Endothelial cell of umbilical vein (primary cell): ENCODE data around the gene AHRR. TPM values are rescaled to one million over a fixed set of nuclear protein-coding genes. Genes with fewer than 3 reads are reported as not detected.

Experiments used
- BruUV-seq: library from RNA; stranded (reverse); fragments of 400-500 nt; replicated peaks from 2 replicates; lab custom pipeline; 2021; lab: Mats Ljungman, UMichigan
- CTCF ChIA-PET: fragments of 300-600, 350-600 bp; sonication (Branson Sonifier 250); formaldehyde crosslinking; loops from one replicate; lab custom pipeline; 2021; ENCODE audit warnings: antibody characterized with exemption, inconsistent platforms; lab: Charles Lee
- POLR2A ChIA-PET: fragments of 300-600, 350-600 bp; sonication (Branson Sonifier 250); formaldehyde crosslinking; loops from one replicate; lab custom pipeline; 2021; ENCODE audit warnings: antibody characterized with exemption, inconsistent platforms; lab: Charles Lee
- DNase-seq: peaks from one replicate; pipeline ENCODE4 v3.0.0-alpha.2; 2011; ENCODE audit warnings: low read depth, low spot score
- FAIRE-seq: peaks from 2 replicates; lab custom pipeline; 2011; peaks lifted over from hg19 to GRCh38; lab: Jason Lieb, UNC
- H2AFZ ChIP-seq: 2 replicates; pipeline ENCODE4 v1.6.0; 2012; ENCODE audit warnings: low read depth, low read length, control low read depth, inconsistent platforms
- H3K27ac ChIP-seq: 2 replicates; pipeline ENCODE4 v1.5.1; 2011; ENCODE audit warnings: low read depth, mild to moderate bottlenecking, control low read depth, low read length, moderate library complexity; ENCODE audit not compliant: insufficient read depth
- H3K27me3 ChIP-seq, 2 experiments: 2 replicates each; pipeline versions ENCODE4 v1.6.0 to v1.6.1; 2011; ENCODE audit warnings: low read length in 2 of 2, mixed read lengths in 1 of 2; ENCODE audit not compliant: control insufficient read depth in 2 of 2, insufficient read depth in 2 of 2
- H3K36me3 ChIP-seq, 2 experiments: 2 replicates in 1 of 2; 3 replicates in 1 of 2; pipeline ENCODE4 v1.5.1; 2011; ENCODE audit warnings: low read length in 2 of 2, mild to moderate bottlenecking in 1 of 2, moderate library complexity in 1 of 2; ENCODE audit not compliant: control insufficient read depth in 2 of 2, insufficient read depth in 2 of 2; ENCODE audit errors: extremely low read depth in 1 of 2
- H3K4me1 ChIP-seq: 3 replicates; pipeline ENCODE4 v1.5.1; 2011; ENCODE audit warnings: mild to moderate bottlenecking, low read length; ENCODE audit not compliant: control insufficient read depth, insufficient read depth; ENCODE audit errors: extremely low read depth
- H3K4me2 ChIP-seq: 2 replicates; pipeline ENCODE4 v1.6.1; 2011; ENCODE audit warnings: low read length, control low read depth, mixed read lengths; ENCODE audit not compliant: insufficient read depth
- H3K4me3 ChIP-seq, 3 experiments: fragments of 200-600 bp in 1 of 3; sonication (generic), shearing (Covaris generic) in 1 of 3; replicated peaks in 1 of 3; 2 replicates each; pipeline ENCODE4 v1.5.1; 2011 to 2016; ENCODE audit warnings: control low read depth in 3 of 3, low read length in 3 of 3, mild to moderate bottlenecking in 2 of 3, inconsistent platforms in 1 of 3, low read depth in 1 of 3, moderate library complexity in 1 of 3; ENCODE audit not compliant: insufficient read depth in 1 of 3
- H3K79me2 ChIP-seq: 2 replicates; pipeline ENCODE4 v1.6.0; 2012; ENCODE audit warnings: low read length, inconsistent platforms; ENCODE audit not compliant: control insufficient read depth, insufficient read depth
- H3K9ac ChIP-seq: replicated peaks from 2 replicates; pipeline ENCODE3; 2011; ENCODE audit warnings: low read length, control low read depth; ENCODE audit not compliant: insufficient read depth; ENCODE audit errors: extremely low read depth
- H3K9me1 ChIP-seq: replicated peaks from 3 replicates; pipeline ENCODE4 v1.6.0; 2011; ENCODE audit warnings: mild to moderate bottlenecking, low read length; ENCODE audit not compliant: control insufficient read depth, insufficient read depth; ENCODE audit errors: extremely low read depth
- H3K9me3 ChIP-seq: replicated peaks from 2 replicates; pipeline ENCODE4 v1.5.1; 2012; ENCODE audit warnings: low read length, inconsistent platforms; ENCODE audit not compliant: control insufficient read depth, insufficient read depth
- H4K20me1 ChIP-seq: replicated peaks from 2 replicates; pipeline ENCODE3; 2011; ENCODE audit warnings: mild to moderate bottlenecking, low read length; ENCODE audit not compliant: control insufficient read depth, insufficient read depth; ENCODE audit errors: extremely low read depth
- EZH2 ChIP-seq: IDR thresholded peaks from 2 replicates; pipeline ENCODE4 v1.6.1; 2012; ENCODE audit warnings: borderline replicate concordance, low read depth, mild to moderate bottlenecking, moderate library complexity, low read length, inconsistent platforms; ENCODE audit not compliant: severe bottlenecking
- FOS ChIP-seq: IDR thresholded peaks from 2 replicates; pipeline ENCODE4 v1.6.1; 2011; ENCODE audit warnings: mild to moderate bottlenecking, low read length, moderate library complexity, borderline replicate concordance; ENCODE audit not compliant: insufficient read depth
- GATA2 ChIP-seq: IDR thresholded peaks from 2 replicates; pipeline ENCODE4 v1.7.0; 2011; ENCODE audit warnings: low read depth, mild to moderate bottlenecking, moderate library complexity, mixed read lengths, low read length; ENCODE audit not compliant: insufficient read length, insufficient read depth
- JUN ChIP-seq: IDR thresholded peaks from 2 replicates; pipeline ENCODE4 v1.6.1; 2011; ENCODE audit warnings: borderline replicate concordance, low read depth; ENCODE audit not compliant: insufficient read length, insufficient read depth
- MYC ChIP-seq: IDR thresholded peaks from one replicate; pipeline ENCODE4 v1.6.1; 2011; ENCODE audit warnings: mild to moderate bottlenecking, low read depth, low read length
- POLR2A ChIP-seq: IDR thresholded peaks from 2 replicates; pipeline ENCODE4 v1.6.1; 2012; ENCODE audit warnings: low read depth, mild to moderate bottlenecking, control low read depth, low read length
- POLR2AphosphoS5 ChIP-seq: IDR thresholded peaks from 2 replicates; pipeline ENCODE4 v1.6.1; 2012; ENCODE audit warnings: low read depth, mild to moderate bottlenecking, control low read depth, low read length, moderate library complexity; ENCODE audit not compliant: insufficient read depth
- dilution Hi-C: fragments of 300-500 bp; cut with MboI; formaldehyde crosslinking; loops from one replicate; pipeline ENCODE4 v1.15.0; 2019; ENCODE audit warnings: low sequenced_read_pairs; ENCODE audit not compliant: extremely low pct_ligation_motif_present
- intact Hi-C: fragments of 100-400 bp; cut with micrococcal nuclease; formaldehyde crosslinking; loops from one replicate; pipeline ENCODE4 v1.10.0; 2022
- polyA plus RNA-seq, 4 experiments: library from polyadenylated mRNA; depleted of rRNA in 3 of 4; stranded (reverse) in 3 of 4; unstranded in 1 of 4; fragments of >200 nt; gene quantifications; 2 replicates each; pipeline versions ENCODE4 v1.2.1 to v1.2.3, GENCODE V29; 2011 to 2012; ENCODE audit warnings: missing spikeins in 1 of 4
- total RNA-seq: library from RNA; stranded (reverse); gene quantifications from 2 replicates; pipeline ENCODE4 v1.2.3, GENCODE V29; 2021
- TF ChIP-seq, protein P1 (sequence below), 2 donors: IDR thresholded peaks; 1 replicate in 1 of 2; 2 replicates in 1 of 2; pipeline ENCODE4 v1.5.1; 2011; ENCODE audit warnings: low read length in 2 of 2, mild to moderate bottlenecking in 2 of 2, moderate library complexity in 2 of 2, control low read depth in 1 of 2, inconsistent platforms in 1 of 2, low read depth in 1 of 2; ENCODE audit not compliant: insufficient read depth in 1 of 2; ENCODE audit errors: extremely low read depth in 1 of 2
- TF ChIP-seq, protein P2 (sequence below): IDR thresholded peaks from 2 replicates; pipeline ENCODE4 v1.6.1; 2011; ENCODE audit not compliant: insufficient read depth, insufficient read length

Gene AHRR
- total and polyA plus RNA-seq, 2 donors (not counting 3 experiments of a cell fraction or from before 2014, with no cell fraction given), result 3.1 to 7.3 TPM

DNA sequence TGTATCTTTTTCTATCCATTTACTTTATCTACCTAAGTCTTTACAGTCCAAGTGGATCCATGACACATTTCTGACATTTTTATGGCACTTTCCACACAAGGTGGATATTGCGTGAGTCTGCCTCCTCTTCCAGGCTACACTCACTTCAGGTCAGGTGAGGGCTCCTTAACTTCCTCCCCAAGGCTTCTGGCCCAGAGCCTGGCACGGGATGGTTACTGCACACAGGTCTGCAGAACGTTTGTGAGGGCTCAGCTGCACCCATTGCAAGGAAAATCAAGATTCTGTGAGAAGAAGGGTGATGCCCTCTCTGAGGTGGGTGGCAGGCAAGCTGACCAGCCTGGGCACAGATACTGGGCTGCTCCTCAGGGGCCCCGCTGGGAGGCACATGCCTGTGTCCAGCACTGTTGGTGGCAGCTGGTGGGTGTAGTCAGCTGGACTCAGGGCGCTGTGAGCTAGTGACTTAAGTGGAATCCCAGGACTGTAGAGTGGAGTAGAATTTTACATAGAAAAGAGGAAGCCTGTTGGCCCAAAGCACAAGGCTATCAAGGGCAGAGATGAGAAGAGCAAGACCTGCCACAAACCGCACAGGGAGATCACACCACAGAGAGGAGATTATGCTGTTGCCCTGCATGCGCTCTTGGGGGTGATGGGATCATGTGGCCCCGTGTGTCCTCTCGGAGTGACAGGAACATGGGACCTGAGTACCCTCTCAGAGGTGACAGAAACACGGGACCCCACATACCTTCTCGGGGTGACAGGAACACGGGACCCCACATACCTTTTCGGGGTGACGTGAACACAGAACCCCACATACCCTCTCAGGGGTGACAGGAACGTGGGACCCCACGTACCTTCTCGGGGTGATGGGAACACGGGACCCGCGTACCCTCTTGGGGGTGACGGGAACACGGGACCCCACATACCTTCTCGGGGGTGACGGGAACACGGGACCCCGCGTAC lies 21.3 kb downstream of the AHRR start:
- Histone ChIP-seq H3K9ac (no peak overlapping the region), H3K9me1 (no peaks in the 10 kb centered on the region), H3K27ac (no peak overlapping the region), H3K79me2 (peaks cover 3% of the 10 kb centered on the region), H2AFZ (no peak overlapping the region), H3K4me3 (no peak overlapping the region), H4K20me1 (no peaks in the 10 kb centered on the region), H3K9me3 (no peaks in the 10 kb centered on the region), H3K27me3 (no peaks in the 10 kb centered on the region), H3K4me2 (no peak overlapping the region), H3K36me3 (no peaks in the 10 kb centered on the region), H3K4me1 (peaks cover 2% of the 10 kb centered on the region)
- dilution Hi-C loops (no loop called here), intact Hi-C loops (no loop called here)
- TF ChIP-seq MYC, result no peak
- TF ChIP-seq, protein P1, sequence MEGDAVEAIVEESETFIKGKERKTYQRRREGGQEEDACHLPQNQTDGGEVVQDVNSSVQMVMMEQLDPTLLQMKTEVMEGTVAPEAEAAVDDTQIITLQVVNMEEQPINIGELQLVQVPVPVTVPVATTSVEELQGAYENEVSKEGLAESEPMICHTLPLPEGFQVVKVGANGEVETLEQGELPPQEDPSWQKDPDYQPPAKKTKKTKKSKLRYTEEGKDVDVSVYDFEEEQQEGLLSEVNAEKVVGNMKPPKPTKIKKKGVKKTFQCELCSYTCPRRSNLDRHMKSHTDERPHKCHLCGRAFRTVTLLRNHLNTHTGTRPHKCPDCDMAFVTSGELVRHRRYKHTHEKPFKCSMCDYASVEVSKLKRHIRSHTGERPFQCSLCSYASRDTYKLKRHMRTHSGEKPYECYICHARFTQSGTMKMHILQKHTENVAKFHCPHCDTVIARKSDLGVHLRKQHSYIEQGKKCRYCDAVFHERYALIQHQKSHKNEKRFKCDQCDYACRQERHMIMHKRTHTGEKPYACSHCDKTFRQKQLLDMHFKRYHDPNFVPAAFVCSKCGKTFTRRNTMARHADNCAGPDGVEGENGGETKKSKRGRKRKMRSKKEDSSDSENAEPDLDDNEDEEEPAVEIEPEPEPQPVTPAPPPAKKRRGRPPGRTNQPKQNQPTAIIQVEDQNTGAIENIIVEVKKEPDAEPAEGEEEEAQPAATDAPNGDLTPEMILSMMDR (IDR thresholded peaks at IDR 0.05; ENCODE audit: extremely low read depth in 1 of 2, insufficient read depth in 1 of 2, low read depth in 1 of 2, low read length in 2 of 2), result no peak
- TF ChIP-seq FOS, result no peak
- TF ChIP-seq EZH2, result no peak
- no peak for TF ChIP-seq POLR2A
- TF ChIP-seq, protein P2, sequence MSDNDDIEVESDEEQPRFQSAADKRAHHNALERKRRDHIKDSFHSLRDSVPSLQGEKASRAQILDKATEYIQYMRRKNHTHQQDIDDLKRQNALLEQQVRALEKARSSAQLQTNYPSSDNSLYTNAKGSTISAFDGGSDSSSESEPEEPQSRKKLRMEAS, result no peak
- TF ChIP-seq JUN, result no peak
- no peak for TF ChIP-seq POLR2AphosphoS5
- no peak for TF ChIP-seq GATA2
- BruUV-seq, result no TSS peak
- CTCF ChIA-PET, result interaction anchor here (0.8 to 2.1 kb wide), 4 partner anchors 9 to 64 kb away, joined by 3 to 8 read pairs (median 4); no protein-coding TSS in a partner anchor
- no peak for DNase-seq
- POLR2A ChIA-PET, result no interaction called here
- no peak for FAIRE-seq
